ENCODE results near the gene MED12L.

The MED12L gene, protein sequence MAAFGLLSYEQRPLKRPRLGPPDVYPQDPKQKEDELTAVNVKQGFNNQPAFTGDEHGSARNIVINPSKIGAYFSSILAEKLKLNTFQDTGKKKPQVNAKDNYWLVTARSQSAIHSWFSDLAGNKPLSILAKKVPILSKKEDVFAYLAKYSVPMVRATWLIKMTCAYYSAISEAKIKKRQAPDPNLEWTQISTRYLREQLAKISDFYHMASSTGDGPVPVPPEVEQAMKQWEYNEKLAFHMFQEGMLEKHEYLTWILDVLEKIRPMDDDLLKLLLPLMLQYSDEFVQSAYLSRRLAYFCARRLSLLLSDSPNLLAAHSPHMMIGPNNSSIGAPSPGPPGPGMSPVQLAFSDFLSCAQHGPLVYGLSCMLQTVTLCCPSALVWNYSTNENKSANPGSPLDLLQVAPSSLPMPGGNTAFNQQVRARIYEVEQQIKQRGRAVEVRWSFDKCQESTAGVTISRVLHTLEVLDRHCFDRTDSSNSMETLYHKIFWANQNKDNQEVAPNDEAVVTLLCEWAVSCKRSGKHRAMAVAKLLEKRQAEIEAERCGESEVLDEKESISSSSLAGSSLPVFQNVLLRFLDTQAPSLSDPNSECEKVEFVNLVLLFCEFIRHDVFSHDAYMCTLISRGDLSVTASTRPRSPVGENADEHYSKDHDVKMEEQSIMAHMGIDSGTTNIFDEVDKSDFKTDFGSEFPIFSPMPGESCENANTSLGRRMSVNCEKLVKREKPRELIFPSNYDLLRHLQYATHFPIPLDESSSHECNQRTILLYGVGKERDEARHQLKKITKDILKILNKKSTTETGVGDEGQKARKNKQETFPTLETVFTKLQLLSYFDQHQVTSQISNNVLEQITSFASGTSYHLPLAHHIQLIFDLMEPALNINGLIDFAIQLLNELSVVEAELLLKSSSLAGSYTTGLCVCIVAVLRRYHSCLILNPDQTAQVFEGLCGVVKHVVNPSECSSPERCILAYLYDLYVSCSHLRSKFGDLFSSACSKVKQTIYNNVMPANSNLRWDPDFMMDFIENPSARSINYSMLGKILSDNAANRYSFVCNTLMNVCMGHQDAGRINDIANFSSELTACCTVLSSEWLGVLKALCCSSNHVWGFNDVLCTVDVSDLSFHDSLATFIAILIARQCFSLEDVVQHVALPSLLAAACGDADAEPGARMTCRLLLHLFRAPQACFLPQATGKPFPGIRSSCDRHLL (N-terminal part only)

DNA sequence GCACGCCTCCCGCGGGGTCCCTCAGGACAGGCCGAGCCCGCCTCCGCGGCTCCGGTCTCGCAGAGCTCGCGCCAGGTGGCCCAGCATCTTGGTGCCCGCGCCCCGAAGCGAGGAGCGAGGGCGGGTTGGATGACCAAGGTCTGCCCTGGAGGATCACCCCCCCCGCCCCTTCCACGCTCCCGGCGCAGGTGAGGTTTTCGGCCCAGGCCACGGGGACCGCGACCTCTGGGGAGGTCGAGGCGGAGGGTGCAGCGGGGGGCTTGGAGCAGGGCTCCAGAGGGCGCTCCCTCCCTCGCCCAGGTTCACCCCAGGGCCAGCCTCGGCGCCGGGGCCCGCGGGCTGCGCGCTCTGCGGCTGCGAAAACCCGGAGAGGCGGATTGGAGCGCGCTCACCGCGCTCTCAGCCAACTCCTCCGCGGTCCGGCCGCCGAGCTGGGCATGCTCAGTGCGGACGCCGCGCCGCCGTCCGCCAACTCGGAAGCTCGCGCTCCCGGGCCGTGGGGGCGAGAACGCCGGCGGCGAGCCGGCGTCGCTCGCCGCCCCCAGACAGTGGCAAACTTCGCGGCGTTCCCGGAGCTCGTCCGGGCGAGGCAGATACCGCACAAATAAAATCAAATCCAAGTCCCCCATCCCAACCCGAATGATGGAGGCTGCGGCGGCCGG is at the start of gene MED12L:
Gene MED12L (plus strand): TSS at position 438 of the 662 bp plus-strand sequence. CDS start 1,263 bp downstream, outside the sequence.
- TF ChIP-seq GATA2 (IDR thresholded peaks at IDR 0.05; ENCODE audit: low read depth, low read length), result no peak
- TF ChIP-seq GATA3 (IDR thresholded peaks at IDR 0.05; ENCODE audit: low read depth, low read length), result no peak

DNA sequence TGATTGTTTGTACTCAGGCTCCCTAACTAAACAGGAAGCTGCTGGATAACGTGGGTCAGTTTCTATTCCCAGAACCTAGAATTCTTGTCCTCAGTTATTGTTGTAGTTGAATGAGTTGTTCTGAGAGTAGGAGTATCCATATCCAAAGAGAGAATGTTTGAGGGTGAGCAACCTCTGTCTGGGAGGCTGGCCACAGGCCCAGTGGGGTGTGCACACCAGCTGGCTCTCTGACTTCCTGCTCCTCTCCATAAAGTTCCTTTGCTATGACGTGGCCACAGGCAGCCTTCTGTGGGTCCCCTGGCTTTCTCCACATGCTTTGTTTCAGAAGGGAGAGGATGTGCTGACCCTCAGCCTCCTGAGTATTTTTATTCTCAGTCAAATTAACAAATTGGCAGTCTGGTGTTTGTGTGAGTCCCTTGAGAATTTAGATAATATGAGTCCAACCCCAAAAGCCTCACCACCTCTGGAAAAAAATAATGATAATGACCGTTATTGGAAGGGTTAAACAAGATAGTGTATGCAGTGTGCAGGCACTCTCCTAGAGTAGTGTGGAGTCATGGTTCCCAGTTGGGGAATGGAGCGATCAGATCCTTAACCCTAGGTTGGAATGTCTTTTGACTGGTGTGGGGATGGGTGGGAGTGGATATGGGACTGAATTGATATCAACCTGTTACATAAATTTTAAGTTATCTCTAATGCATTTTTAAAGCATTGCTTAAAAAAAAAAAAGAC is 47.6 kb upstream of the MED12L start:
- TF ChIP-seq GATA3 (IDR thresholded peaks at IDR 0.05; ENCODE audit: low read depth, low read length) (no peak), GATA2 (IDR thresholded peaks at IDR 0.05; ENCODE audit: low read depth, low read length) (no peak)

DNA sequence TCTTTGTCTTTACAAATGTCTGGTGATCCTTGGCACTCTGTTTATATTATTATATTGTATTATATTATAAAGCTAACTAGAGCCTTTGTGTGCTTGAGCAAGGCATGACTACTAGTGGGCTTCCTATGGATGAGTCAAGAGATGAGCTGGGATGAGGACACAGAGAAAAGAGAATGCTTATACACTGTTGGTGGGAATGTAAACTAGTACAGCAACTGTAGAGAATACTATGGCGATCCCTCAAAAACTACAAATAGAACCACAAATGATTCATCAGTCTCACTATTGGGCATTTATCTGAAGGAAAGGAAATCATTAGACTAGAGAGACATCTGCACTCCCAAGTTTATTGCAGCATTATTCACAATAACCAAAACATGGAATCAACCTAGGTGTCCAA is 40.8 kb upstream of the MED12L start:
- no peak for TF ChIP-seq GATA2 (IDR thresholded peaks at IDR 0.05; ENCODE audit: low read depth, low read length)
- TF ChIP-seq GATA3 (IDR thresholded peaks at IDR 0.05; ENCODE audit: low read depth, low read length), result no peak

DNA sequence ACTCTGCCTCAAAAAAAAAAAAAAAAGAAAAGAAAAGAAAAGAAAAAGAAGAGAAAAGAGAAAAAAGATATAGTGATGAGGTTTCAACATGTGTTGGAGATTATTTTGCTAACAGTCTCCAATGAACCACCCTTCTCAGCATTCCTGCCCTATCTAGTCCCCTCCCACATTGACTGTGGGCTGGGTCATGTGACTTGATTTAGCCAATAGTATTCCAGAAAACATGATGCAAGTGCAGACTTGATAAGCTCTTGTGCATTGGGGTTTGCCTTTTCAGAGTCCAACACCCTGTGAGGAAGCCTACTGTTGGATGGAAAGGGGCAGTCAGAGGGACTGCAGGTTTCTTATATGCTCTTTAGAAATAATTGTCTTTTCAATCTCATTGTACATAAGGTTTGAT is 37.8 kb upstream of the MED12L start:
- TF ChIP-seq GATA2 (IDR thresholded peaks at IDR 0.05; ENCODE audit: low read depth, low read length) (no peak), GATA3 (IDR thresholded peaks at IDR 0.05; ENCODE audit: low read depth, low read length) (no peak)

DNA sequence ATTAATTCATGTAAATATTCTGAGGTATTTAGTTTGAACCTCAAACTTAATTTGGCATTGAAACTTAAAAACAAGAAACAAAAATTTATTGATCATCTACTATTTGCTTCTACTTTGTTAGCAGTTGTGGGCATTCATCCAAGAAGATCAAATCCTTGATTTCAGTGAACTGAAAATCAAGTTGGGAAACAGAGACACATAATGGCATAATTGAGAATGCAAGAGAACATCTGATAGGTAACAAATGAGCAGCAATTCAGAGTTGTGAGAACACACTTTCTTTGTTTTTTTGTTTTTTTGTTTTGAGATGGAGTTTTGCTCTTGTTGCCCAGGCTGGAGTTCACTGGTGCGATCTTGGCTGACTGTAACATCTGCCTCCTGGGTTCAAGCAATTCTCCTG is 33.9 kb upstream of the MED12L start:
- no peak for TF ChIP-seq GATA3 (IDR thresholded peaks at IDR 0.05; ENCODE audit: low read depth, low read length)
- no peak for TF ChIP-seq GATA2 (IDR thresholded peaks at IDR 0.05; ENCODE audit: low read depth, low read length)

DNA sequence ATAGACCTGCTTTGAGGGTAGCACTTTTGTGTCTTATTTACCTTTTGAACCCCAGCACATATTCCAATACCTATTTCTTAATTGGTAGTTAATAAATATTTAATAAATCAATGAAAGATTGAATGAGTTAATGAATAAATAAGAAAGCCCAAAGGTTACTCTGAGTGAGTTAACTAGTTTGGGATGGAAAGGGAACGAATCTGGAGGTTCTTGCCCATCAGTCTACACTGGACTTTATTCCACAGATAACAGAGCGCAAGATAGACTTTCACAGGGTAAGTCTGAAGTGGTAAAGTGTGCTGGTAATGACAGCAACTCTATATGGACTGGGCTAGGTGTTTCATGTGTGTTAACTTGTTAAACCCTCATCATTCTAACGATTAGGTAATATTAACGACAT is 33.1 kb upstream of the MED12L start:
- no peak for TF ChIP-seq GATA2 (IDR thresholded peaks at IDR 0.05; ENCODE audit: low read depth, low read length)
- no peak for TF ChIP-seq GATA3 (IDR thresholded peaks at IDR 0.05; ENCODE audit: low read depth, low read length)

DNA sequence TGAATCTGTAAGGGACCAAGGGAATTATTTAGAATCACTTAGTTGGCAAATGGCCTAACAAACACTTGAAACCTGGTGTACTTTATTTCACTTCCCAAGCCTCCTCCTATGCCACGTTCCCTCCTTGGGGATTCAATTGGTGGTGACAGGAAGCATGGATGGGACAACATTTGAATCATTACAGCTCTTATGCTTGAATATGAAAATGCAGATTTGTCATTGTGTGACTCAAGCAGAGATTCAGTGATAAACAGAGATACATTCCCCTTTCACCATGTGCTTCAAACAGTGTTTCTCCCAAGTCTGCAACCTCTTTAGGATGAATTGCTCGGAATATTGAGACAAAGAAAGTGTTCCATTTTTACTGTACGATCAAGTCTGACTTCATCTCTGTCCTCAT is 32.7 kb upstream of the MED12L start:
- no peak for TF ChIP-seq GATA3 (IDR thresholded peaks at IDR 0.05; ENCODE audit: low read depth, low read length)
- TF ChIP-seq GATA2 (IDR thresholded peaks at IDR 0.05; ENCODE audit: low read depth, low read length), result no peak

DNA sequence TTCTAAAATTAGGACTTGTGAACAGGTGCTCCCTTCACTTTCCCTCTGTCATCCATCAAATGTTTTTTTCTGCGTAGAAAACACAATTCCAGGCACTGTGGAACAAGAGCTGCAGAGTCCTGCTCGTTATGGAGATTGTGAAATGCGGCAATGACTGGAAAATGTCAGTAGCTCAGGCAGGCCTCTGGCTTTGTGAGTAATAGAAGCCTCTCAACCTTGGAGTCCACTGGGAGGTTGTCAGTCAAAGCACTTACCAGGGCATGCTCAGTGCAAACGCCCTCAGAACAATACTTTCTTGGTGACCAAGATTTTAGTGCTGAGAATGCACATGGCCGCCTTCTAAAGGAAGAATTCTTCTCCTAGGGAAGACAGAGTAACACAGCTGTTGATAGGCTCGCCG is 26.7 kb upstream of the MED12L start:
- TF ChIP-seq GATA2 (IDR thresholded peaks at IDR 0.05; ENCODE audit: low read depth, low read length) (no peak), GATA3 (IDR thresholded peaks at IDR 0.05; ENCODE audit: low read depth, low read length) (no peak)

DNA sequence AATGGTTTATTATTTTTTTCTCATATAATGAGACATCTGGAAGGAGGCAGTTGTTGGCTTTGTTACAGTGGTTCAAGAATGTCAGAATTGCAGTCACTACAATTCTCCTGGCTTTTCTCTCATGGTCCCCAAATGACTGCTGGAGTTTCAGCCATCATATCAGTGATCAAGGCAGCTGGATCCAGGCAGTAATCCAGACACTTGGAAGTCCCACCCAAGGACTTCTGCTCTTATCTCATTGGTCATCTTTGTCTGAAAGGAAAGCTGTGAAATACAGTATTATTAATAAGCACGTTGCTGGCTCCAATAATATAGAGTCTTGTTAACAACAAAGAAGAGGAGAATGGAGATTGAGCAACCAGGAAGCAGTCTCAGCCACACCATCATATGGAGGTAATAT is 22.9 kb upstream of the MED12L start:
- TF ChIP-seq GATA2 (IDR thresholded peaks at IDR 0.05; ENCODE audit: low read depth, low read length) (no peak), GATA3 (IDR thresholded peaks at IDR 0.05; ENCODE audit: low read depth, low read length) (no peak)

DNA sequence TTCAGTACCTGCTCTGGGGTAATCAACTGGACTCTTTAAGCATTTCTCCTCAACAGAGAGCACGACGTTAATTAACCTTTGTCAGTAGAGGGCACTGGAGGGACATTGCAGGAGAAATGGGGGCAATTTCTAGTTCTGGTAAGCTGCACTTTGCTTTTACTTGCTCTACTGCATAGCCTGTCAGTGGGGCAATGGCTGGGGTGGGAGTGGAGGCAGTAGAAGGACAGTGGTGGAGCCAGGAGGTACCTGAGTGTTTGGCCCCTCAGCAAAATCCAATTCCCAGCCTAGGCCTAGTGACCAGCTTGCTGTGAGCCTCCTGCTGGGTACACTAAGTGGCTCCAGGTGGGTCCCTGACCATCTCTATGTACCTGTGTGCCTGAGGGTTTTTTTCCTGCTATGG is 18.3 kb upstream of the MED12L start:
- TF ChIP-seq GATA2 (IDR thresholded peaks at IDR 0.05; ENCODE audit: low read depth, low read length), result no peak
- no peak for TF ChIP-seq GATA3 (IDR thresholded peaks at IDR 0.05; ENCODE audit: low read depth, low read length)

DNA sequence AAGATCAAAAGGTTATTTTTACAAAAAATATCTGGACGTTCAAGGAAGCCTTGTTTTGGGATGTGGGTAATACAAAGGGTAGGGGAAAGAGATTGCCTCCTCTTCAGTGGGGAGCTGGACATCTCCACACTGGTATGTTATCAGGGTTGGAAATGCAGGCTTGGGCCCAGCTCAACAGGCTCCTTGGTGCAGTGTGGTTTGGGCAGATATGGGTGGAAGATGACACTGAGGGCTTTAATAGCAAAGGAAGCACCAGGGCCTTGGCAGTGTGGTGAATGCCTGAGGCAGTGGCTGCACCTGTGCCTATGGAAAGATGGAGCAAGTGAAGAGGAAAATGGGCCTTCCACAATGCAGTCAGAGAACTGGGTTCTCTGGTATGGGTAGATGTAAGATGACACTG is 11.2 kb upstream of the MED12L start:
- TF ChIP-seq GATA2 (IDR thresholded peaks at IDR 0.05; ENCODE audit: low read depth, low read length) (no peak), GATA3 (IDR thresholded peaks at IDR 0.05; ENCODE audit: low read depth, low read length) (no peak)

DNA sequence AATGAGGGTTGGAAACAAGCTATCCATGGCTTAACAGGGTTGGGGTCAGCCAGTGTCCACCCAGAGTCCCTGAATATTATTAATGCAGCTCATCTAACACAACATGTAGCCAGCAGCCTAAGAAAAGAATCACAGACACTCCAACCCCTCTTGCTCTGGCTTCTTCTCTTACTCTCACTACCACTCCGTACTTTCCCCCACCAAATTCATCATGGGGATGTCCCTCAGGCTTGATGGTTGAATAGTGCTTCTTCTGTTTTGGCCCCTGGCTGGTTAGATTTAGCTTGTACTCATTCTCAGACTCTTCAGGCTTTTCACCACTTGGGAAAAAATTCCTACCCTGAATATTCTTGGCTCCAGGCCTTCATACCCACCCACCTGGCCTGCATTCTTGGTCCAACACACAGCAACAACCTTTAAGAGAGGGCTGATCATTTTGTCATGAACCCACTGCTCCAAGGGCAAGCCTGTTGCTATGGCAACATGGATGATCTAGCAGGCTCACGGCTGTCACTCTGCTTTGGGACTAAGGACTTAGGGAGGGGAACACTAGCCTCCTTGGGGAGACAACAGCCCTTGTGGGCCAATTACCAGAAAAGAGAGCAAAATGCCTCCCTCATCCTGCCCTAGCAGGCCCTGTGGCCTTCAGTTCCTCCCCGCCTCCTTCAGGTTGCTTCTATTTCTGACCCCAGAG is 9.4 kb upstream of the MED12L start:
- TF ChIP-seq GATA2 (IDR thresholded peaks at IDR 0.05; ENCODE audit: low read depth, low read length) (no peak), GATA3 (IDR thresholded peaks at IDR 0.05; ENCODE audit: low read depth, low read length) (no peak)
